HCT116 (cell line): ENCODE results near the gene RFWD3. TPM values are rescaled to one million over a fixed set of nuclear protein-coding genes. Genes with fewer than 3 reads are reported as not detected.

Experiments used
- ATAC-seq: fragments of 200-7000 bp; cut with Tn5 transposase; 2 replicates; pipeline ENCODE4 v1.9.1; 2020; ENCODE audit warnings: mild to moderate bottlenecking, moderate library complexity
- BruUV-seq: library from RNA; stranded (reverse); fragments of 400-500 nt; replicated peaks from 2 replicates; lab custom pipeline; 2021; lab: Mats Ljungman, UMichigan
- CTCF ChIA-PET: fragments of 300-600 bp; sonication (Branson Sonifier 250); formaldehyde crosslinking; loops from one replicate; lab custom pipeline; 2021; ENCODE audit warnings: antibody characterized with exemption; lab: Charles Lee
- POLR2A ChIA-PET: fragments of 300-600, 350-600 bp; sonication (Branson Sonifier 250); formaldehyde crosslinking; loops from one replicate; lab custom pipeline; 2021; ENCODE audit warnings: antibody characterized with exemption; lab: Charles Lee
- RAD21 ChIA-PET, 2 experiments: fragments of 300-600 bp; sonication (Branson Sonifier 250); formaldehyde crosslinking; loops; one replicate each; lab custom pipeline; 2023; ENCODE audit warnings: low total read pairs in 2 of 2; ENCODE audit not compliant: uncharacterized antibody in 2 of 2, unreplicated experiment in 2 of 2, low non-redundant PET in 1 of 2; lab: Charles Lee
- DNase-seq: peaks from one replicate; pipeline ENCODE4 v3.0.0-alpha.2; 2010; ENCODE audit warnings: low read depth, low spot score
- H2AFZ ChIP-seq: fragments of 200-600 bp; shearing (Covaris generic), sonication (generic); 2 replicates; pipeline ENCODE4 v1.6.1; 2017; ENCODE audit warnings: low read depth, mixed run types, mixed read lengths, antibody characterized with exemption, low read length; ENCODE audit not compliant: poor library complexity, severe bottlenecking
- H3K27ac ChIP-seq: 2 replicates; pipeline ENCODE4 v1.5.1; 2012; ENCODE audit warnings: low read depth, low read length
- H3K27me3 ChIP-seq: fragments of 200-600 bp; sonication (generic); 2 replicates; pipeline ENCODE4 v1.6.1; 2016; ENCODE audit warnings: mixed run types, low read length, mixed read lengths; ENCODE audit not compliant: insufficient read depth
- H3K36me3 ChIP-seq, 2 experiments: fragments of 200-500 bp in 1 of 2; fragments of 200-600 bp in 1 of 2; sonication (Bioruptor generic) in 1 of 2; sonication (generic) in 1 of 2; 2 replicates each; pipeline versions ENCODE4 v1.5.1 to v1.6.1; 2014 to 2016; ENCODE audit warnings: low read length in 2 of 2, inconsistent platforms in 1 of 2, mixed read lengths in 1 of 2, mixed run types in 1 of 2; ENCODE audit not compliant: insufficient read depth in 2 of 2, control insufficient read depth in 1 of 2
- H3K4me1 ChIP-seq, 2 experiments: fragments of 200-600 bp in 1 of 2; sonication (generic) in 1 of 2; 2 replicates each; pipeline versions ENCODE4 v1.5.1 to v1.6.1; 2012 to 2017; ENCODE audit warnings: low read length in 2 of 2, inconsistent platforms in 1 of 2, mild to moderate bottlenecking in 1 of 2, mixed read lengths in 1 of 2, mixed run types in 1 of 2, moderate library complexity in 1 of 2; ENCODE audit not compliant: insufficient read depth in 2 of 2, control insufficient read depth in 1 of 2
- H3K4me2 ChIP-seq: fragments of 200-600 bp; sonication (generic); 2 replicates; pipeline ENCODE4 v1.6.1; 2017; ENCODE audit warnings: mixed run types, low read length, mixed read lengths
- H3K4me3 ChIP-seq, 2 experiments: fragments of 200-600 bp in 1 of 2; sonication (generic) in 1 of 2; replicated peaks in 1 of 2; 2 replicates each; pipeline ENCODE4 v1.5.1; 2011 to 2016; ENCODE audit warnings: low read length in 2 of 2, control low read depth in 1 of 2, low read depth in 1 of 2, mild to moderate bottlenecking in 1 of 2, mixed read lengths in 1 of 2, mixed run types in 1 of 2
- H3K79me2 ChIP-seq: fragments of 200-600 bp; sonication (generic); 2 replicates; pipeline ENCODE4 v1.6.1; 2017; ENCODE audit warnings: mild to moderate bottlenecking, mixed run types, low read length, moderate library complexity, mixed read lengths; ENCODE audit not compliant: insufficient read depth
- H3K9ac ChIP-seq: fragments of 200-600 bp; sonication (generic); 2 replicates; pipeline ENCODE4 v1.6.1; 2016; ENCODE audit warnings: low read length, mixed read lengths
- H3K9me2 ChIP-seq: fragments of 200-600 bp; sonication (generic), shearing (Covaris generic); 2 replicates; pipeline ENCODE4 v1.6.1; 2017; ENCODE audit warnings: mixed run types, mild to moderate bottlenecking, moderate library complexity; ENCODE audit not compliant: insufficient read depth
- H3K9me3 ChIP-seq, 2 experiments: fragments of 200-500 bp in 1 of 2; fragments of 200-600 bp in 1 of 2; sonication (Bioruptor generic) in 1 of 2; sonication (generic) in 1 of 2; 2 replicates each; pipeline ENCODE4 v1.6.1; 2014 to 2017; ENCODE audit warnings: low read length in 2 of 2, mixed read lengths in 2 of 2, inconsistent platforms in 1 of 2, low read depth in 1 of 2, mild to moderate bottlenecking in 1 of 2, mixed run types in 1 of 2, moderate library complexity in 1 of 2; ENCODE audit not compliant: control insufficient read depth in 1 of 2, insufficient read depth in 1 of 2
- H4K20me1 ChIP-seq: fragments of 200-600 bp; sonication (generic), shearing (Covaris generic); 2 replicates; pipeline ENCODE4 v1.6.1; 2017; ENCODE audit warnings: mixed run types, mild to moderate bottlenecking, moderate library complexity; ENCODE audit not compliant: insufficient read depth
- EGR1 ChIP-seq: IDR thresholded peaks from 2 replicates; pipeline ENCODE4 v1.6.1; 2012; ENCODE audit warnings: low read depth
- JUND ChIP-seq: IDR thresholded peaks from 2 replicates; pipeline ENCODE4 v1.6.1; 2012
- POLR2A ChIP-seq: IDR thresholded peaks from 2 replicates; pipeline ENCODE4 v1.7.0; 2011; ENCODE audit warnings: borderline replicate concordance; ENCODE audit not compliant: insufficient read depth, insufficient read length; ENCODE audit errors: extremely low read depth
- POLR2AphosphoS5 ChIP-seq: IDR thresholded peaks from 2 replicates; pipeline ENCODE4 v1.6.1; 2011; ENCODE audit warnings: mild to moderate bottlenecking, low read depth, low read length, moderate library complexity
- REST ChIP-seq: IDR thresholded peaks from 2 replicates; pipeline ENCODE4 v1.6.1; 2012; ENCODE audit warnings: low read depth
- SIN3A ChIP-seq: IDR thresholded peaks from 2 replicates; pipeline ENCODE4 v1.6.1; 2012; ENCODE audit warnings: low read depth
- SRF ChIP-seq: IDR thresholded peaks from 2 replicates; pipeline ENCODE4 v1.6.1; 2012; ENCODE audit warnings: low read depth
- ZBTB33 ChIP-seq: IDR thresholded peaks from 2 replicates; pipeline ENCODE4 v1.6.1; 2011; ENCODE audit warnings: mild to moderate bottlenecking, low read length, moderate library complexity; ENCODE audit not compliant: insufficient replicate concordance; ENCODE audit errors: extremely low read depth
- ZNF274 ChIP-seq: fragments of 200-500 bp; sonication (Bioruptor generic); IDR thresholded peaks from 2 replicates; pipeline ENCODE4 v1.6.1; 2014; ENCODE audit warnings: mild to moderate bottlenecking, low read depth, low read length, inconsistent platforms
- intact Hi-C: fragments of 100-400 bp; cut with micrococcal nuclease; formaldehyde crosslinking; loops from 2 replicates; pipeline ENCODE4 v1.10.0; 2022
- total RNA-seq: library from RNA; stranded (reverse); gene quantifications from one replicate; pipeline ENCODE4 v1.2.1, GENCODE V29; 2021; ENCODE audit not compliant: unreplicated experiment
- TF ChIP-seq, protein P1 (sequence below), 3 experiments: fragments of 200-600 bp in 1 of 3; sonication (generic) in 1 of 3; IDR thresholded peaks in 2 of 3; conservative IDR thresholded peaks in 1 of 3; 2 replicates each; pipeline ENCODE4 v1.5.1; 2012 to 2017; ENCODE audit warnings: low read depth in 2 of 3, low read length in 2 of 3, antibody characterized with exemption in 1 of 3, borderline replicate concordance in 1 of 3, control low read depth in 1 of 3, mild to moderate bottlenecking in 1 of 3, mixed read lengths in 1 of 3, mixed run types in 1 of 3, moderate library complexity in 1 of 3; ENCODE audit not compliant: insufficient read depth in 1 of 3
- TF ChIP-seq, protein P2 (sequence below): IDR thresholded peaks from 2 replicates; pipeline ENCODE4 v1.6.1; 2012

Gene RFWD3
- total RNA-seq, 1 experiment from 2014 or later, result 83.6 TPM

DNA sequence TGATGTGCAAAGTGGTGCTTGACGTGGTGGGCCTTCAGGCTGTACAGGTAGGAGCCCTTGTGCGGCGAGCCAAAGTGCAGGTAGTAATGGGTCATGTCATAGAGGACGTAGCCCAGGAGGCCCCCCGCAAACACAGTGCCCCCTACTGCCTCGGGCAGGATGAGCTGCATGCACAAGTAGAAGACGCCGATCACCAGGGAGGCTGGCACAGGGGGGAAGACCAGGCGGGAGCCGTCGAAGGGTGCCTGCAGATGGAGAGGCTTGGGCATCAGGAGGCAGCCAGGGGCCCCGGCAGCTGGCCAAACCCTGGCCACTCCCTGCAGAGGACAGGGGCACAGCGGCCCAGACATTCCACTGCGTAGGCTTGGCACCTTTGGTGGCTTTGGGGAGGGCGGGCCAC lies 49.7 kb upstream of the RFWD3 start:
- POLR2A ChIA-PET, result no interaction called here
- Histone ChIP-seq H3K27me3 (no peaks in the 10 kb centered on the region), H4K20me1 (no peaks in the 10 kb centered on the region), H3K4me1 (no peaks in the 10 kb centered on the region), H3K9me3 (no peaks in the 10 kb centered on the region), H2AFZ (no peak overlapping the region), H3K27ac (no peak overlapping the region), H3K4me3 (no peak overlapping the region), H3K36me3 (no peaks in the 10 kb centered on the region), H3K9me2 (no peaks in the 10 kb centered on the region), H3K9ac (no peak overlapping the region), H3K4me2 (no peak overlapping the region), H3K79me2 (no peaks in the 10 kb centered on the region)
- DNase-seq, result no peak
- RAD21 ChIA-PET, result no interaction called here
- no TSS peak for BruUV-seq
- intact Hi-C loops, result no loop called here
- ATAC-seq, result 0 out of 2 replicates have a peak, but pooled peaks have one; percentile 13
- CTCF ChIA-PET, result no interaction called here
- no peak for TF ChIP-seq ZNF274
- no peak for TF ChIP-seq JUND
- TF ChIP-seq SRF, result no peak
- TF ChIP-seq POLR2A, result no peak
- TF ChIP-seq, protein P1, sequence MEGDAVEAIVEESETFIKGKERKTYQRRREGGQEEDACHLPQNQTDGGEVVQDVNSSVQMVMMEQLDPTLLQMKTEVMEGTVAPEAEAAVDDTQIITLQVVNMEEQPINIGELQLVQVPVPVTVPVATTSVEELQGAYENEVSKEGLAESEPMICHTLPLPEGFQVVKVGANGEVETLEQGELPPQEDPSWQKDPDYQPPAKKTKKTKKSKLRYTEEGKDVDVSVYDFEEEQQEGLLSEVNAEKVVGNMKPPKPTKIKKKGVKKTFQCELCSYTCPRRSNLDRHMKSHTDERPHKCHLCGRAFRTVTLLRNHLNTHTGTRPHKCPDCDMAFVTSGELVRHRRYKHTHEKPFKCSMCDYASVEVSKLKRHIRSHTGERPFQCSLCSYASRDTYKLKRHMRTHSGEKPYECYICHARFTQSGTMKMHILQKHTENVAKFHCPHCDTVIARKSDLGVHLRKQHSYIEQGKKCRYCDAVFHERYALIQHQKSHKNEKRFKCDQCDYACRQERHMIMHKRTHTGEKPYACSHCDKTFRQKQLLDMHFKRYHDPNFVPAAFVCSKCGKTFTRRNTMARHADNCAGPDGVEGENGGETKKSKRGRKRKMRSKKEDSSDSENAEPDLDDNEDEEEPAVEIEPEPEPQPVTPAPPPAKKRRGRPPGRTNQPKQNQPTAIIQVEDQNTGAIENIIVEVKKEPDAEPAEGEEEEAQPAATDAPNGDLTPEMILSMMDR (IDR thresholded peaks at IDR 0.05 in 2 of 3, conservative IDR thresholded peaks at IDR 0.05 in 1 of 3; ENCODE audit: borderline replicate concordance in 1 of 3, insufficient read depth in 1 of 3, low read depth in 2 of 3, low read length in 2 of 3), result no peak; a peak in 1 of 6 replicates
- no peak for TF ChIP-seq SIN3A
- TF ChIP-seq REST, result no peak
- TF ChIP-seq, protein P2, sequence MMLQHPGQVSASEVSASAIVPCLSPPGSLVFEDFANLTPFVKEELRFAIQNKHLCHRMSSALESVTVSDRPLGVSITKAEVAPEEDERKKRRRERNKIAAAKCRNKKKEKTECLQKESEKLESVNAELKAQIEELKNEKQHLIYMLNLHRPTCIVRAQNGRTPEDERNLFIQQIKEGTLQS, result no peak
- TF ChIP-seq ZBTB33, result no peak
- TF ChIP-seq POLR2AphosphoS5, result no peak
- no peak for TF ChIP-seq EGR1
